GM23338 (cell line): ENCODE measurements around the gene ARHGEF19. TPM values are rescaled to one million over a fixed set of nuclear protein-coding genes. Genes with fewer than 3 reads are reported as not detected.

ENCODE experiments used
- ATAC-seq: fragments of 200-7000 bp; cut with Tn5 transposase; 3 replicates; pipeline ENCODE4 v1.9.1; 2020
- DNase-seq: peaks from one replicate; pipeline ENCODE4 v3.0.0-alpha.2; 2015; ENCODE audit warnings: low spot score
- H2AFZ ChIP-seq: fragments of 200-600 bp; sonication (generic); 2 replicates; pipeline ENCODE4 v1.8.0; 2016; ENCODE audit warnings: antibody characterized with exemption, mild to moderate bottlenecking, moderate library complexity
- H3F3A ChIP-seq: fragments of 200-600 bp; sonication (generic); replicated peaks from 2 replicates; pipeline ENCODE4 v1.8.0; 2017; ENCODE audit warnings: antibody characterized with exemption, mixed run types, low read depth
- H3K27ac ChIP-seq: fragments of 200-600 bp; sonication (generic); 2 replicates; pipeline ENCODE4 v1.6.1; 2016; ENCODE audit warnings: low read depth
- H3K27me3 ChIP-seq: fragments of 200-600 bp; sonication (generic); 2 replicates; pipeline ENCODE4 v1.8.0; 2016; ENCODE audit warnings: mild to moderate bottlenecking, mixed run types, moderate library complexity; ENCODE audit not compliant: insufficient read depth
- H3K36me3 ChIP-seq: fragments of 200-600 bp; sonication (generic); 2 replicates; pipeline ENCODE4 v1.8.0; 2016; ENCODE audit warnings: mild to moderate bottlenecking; ENCODE audit not compliant: insufficient read depth
- H3K4me1 ChIP-seq: fragments of 200-600 bp; sonication (generic); 2 replicates; pipeline ENCODE4 v1.8.0; 2016; ENCODE audit warnings: mild to moderate bottlenecking, moderate library complexity; ENCODE audit not compliant: insufficient read depth
- H3K4me2 ChIP-seq: fragments of 200-600 bp; sonication (generic); 2 replicates; pipeline ENCODE4 v1.7.1; 2017; ENCODE audit warnings: mixed run types
- H3K4me3 ChIP-seq: fragments of 200-600 bp; sonication (generic); 2 replicates; pipeline ENCODE4 v1.6.1; 2016; ENCODE audit warnings: mixed run types
- H3K79me2 ChIP-seq: fragments of 200-600 bp; sonication (generic); replicated peaks from 2 replicates; pipeline ENCODE4 v1.8.0; 2017; ENCODE audit warnings: mild to moderate bottlenecking; ENCODE audit not compliant: insufficient read depth
- H3K9me2 ChIP-seq: fragments of 200-600 bp; sonication (generic); 2 replicates; pipeline ENCODE4 v1.8.0; 2017; ENCODE audit not compliant: insufficient read depth
- H4K20me1 ChIP-seq: fragments of 200-600 bp; sonication (generic); replicated peaks from 2 replicates; pipeline ENCODE4 v1.8.0; 2017; ENCODE audit warnings: mild to moderate bottlenecking; ENCODE audit not compliant: insufficient read depth
- H3K27ac Mint-ChIP-seq: 2 replicates; pipeline ENCODE4 v1.8.0; 2020; ENCODE audit warnings: inconsistent platforms, mild to moderate bottlenecking, moderate library complexity, mixed read lengths
- H3K27me3 Mint-ChIP-seq: 3 replicates; pipeline ENCODE4 v1.8.0; 2022; ENCODE audit warnings: low read depth, mild to moderate bottlenecking, moderate library complexity, mixed read lengths, inconsistent platforms; ENCODE audit not compliant: insufficient read depth, poor library complexity
- H3K36me3 Mint-ChIP-seq: 3 replicates; pipeline ENCODE4 v1.8.0; 2021; ENCODE audit warnings: low read depth, mild to moderate bottlenecking, inconsistent platforms, moderate library complexity, mixed read lengths
- H3K4me1 Mint-ChIP-seq: 3 replicates; pipeline ENCODE4 v1.8.0; 2020; ENCODE audit warnings: mild to moderate bottlenecking, inconsistent platforms, mixed read lengths
- H3K4me3 Mint-ChIP-seq: 3 replicates; pipeline ENCODE4 v1.8.0; 2021; ENCODE audit warnings: moderate library complexity, mild to moderate bottlenecking, inconsistent platforms, mixed read lengths
- H3K9me3 Mint-ChIP-seq: 3 replicates; pipeline ENCODE4 v1.8.0; 2020; ENCODE audit warnings: moderate library complexity, mild to moderate bottlenecking, inconsistent platforms, mixed read lengths
- ETS1 ChIP-seq: IDR thresholded peaks from 2 replicates; pipeline ENCODE4 v1.6.1; 2016; ENCODE audit warnings: antibody characterized with exemption
- EZH2 ChIP-seq: fragments of 200-600 bp; sonication (generic); IDR thresholded peaks from one replicate; pipeline ENCODE4 v1.8.0; 2017; ENCODE audit warnings: antibody characterized with exemption, mild to moderate bottlenecking, low read depth; ENCODE audit not compliant: unreplicated experiment
- EZH2phosphoT487 ChIP-seq: fragments of 200-600 bp; sonication (generic); IDR thresholded peaks from one replicate; pipeline ENCODE4 v1.8.1; 2018; ENCODE audit warnings: antibody characterized with exemption; ENCODE audit not compliant: unreplicated experiment
- POLR2AphosphoS5 ChIP-seq: IDR thresholded peaks from 2 replicates; pipeline ENCODE4 v1.6.1; 2016; ENCODE audit warnings: antibody characterized with exemption, low read depth
- STAT1 ChIP-seq: IDR thresholded peaks from one replicate; pipeline ENCODE4 v1.6.1; 2016; ENCODE audit warnings: antibody characterized with exemption; ENCODE audit not compliant: unreplicated experiment
- ZNF331 ChIP-seq: fragments of 250-450 bp; sonication (Bioruptor Pico); IDR thresholded peaks from 2 replicates; pipeline ENCODE4 v1.5.0; 2020; ENCODE audit warnings: low read depth, mild to moderate bottlenecking, moderate library complexity
- polyA plus RNA-seq: library from polyadenylated mRNA; unstranded; fragments of >200 nt; fragmentation: Nextera tagmentation; extraction: Ambion mirVana; gene quantifications from 2 replicates; pipeline ENCODE4 v1.2.1, GENCODE V29; 2016
- total RNA-seq: library from RNA; depleted of rRNA; stranded (reverse); fragments of >200 nt; shearing (Covaris generic); gene quantifications from 2 replicates; pipeline ENCODE4 v1.2.3, GENCODE V29; 2014
- TF ChIP-seq, protein P1 (sequence below): IDR thresholded peaks from one replicate; pipeline ENCODE4 v1.6.1; 2018; ENCODE audit warnings: antibody characterized with exemption; ENCODE audit not compliant: unreplicated experiment

The ARHGEF19 gene
- total and polyA plus RNA-seq, 2 experiments from 2014 or later, result 19.5 to 46.4 TPM

DNA sequence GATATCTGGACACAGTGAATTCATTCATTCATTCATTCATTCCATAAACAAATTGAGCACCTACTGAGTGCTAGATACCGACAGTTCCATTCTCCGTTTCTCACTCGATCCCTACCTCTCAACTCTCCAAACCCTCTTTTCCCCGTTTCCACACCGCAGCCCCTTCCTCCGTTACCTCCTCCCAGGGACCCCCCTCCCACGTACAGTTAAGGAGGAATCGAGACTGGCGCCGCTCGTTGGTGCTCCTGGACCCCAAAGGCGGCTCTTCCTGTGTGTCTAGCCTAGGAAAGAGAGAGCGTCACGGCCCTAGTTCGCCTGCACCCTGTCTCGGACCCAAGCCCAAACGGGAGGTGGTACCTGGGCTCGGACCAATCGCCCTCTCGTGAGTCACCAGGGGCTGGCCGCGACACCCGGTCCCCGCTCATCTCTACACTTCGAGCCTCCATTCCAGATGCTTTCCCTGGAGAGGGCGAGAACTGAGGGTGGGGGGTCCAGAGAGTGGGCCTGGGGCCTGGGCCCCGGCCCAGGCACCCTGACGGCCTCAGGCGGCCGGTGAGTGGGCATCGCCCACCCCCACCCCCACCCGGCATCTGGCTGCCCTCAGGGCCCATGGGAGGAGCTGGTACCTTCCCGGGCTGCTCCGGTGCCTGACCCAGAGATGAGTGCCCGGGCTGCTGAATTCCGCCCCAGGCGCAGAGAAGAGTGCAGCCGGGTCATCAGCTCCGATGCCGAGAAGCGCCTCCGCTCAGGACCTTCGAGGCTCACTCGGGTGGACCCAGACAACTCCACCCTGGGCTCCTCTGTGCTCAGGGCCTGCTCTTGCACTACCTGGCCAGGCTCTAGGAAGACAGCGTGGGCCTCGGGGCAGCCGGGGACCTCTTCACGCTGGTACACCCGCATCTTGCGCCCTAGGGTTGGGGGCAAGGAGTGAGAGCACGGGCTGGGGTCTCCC is 4.9 kb downstream of the ARHGEF19 start:
- DNase-seq, result peak; percentile 63
- H2AFZ ChIP-seq, result peak overlapping the region; percentile 90
- TF ChIP-seq, protein P1, sequence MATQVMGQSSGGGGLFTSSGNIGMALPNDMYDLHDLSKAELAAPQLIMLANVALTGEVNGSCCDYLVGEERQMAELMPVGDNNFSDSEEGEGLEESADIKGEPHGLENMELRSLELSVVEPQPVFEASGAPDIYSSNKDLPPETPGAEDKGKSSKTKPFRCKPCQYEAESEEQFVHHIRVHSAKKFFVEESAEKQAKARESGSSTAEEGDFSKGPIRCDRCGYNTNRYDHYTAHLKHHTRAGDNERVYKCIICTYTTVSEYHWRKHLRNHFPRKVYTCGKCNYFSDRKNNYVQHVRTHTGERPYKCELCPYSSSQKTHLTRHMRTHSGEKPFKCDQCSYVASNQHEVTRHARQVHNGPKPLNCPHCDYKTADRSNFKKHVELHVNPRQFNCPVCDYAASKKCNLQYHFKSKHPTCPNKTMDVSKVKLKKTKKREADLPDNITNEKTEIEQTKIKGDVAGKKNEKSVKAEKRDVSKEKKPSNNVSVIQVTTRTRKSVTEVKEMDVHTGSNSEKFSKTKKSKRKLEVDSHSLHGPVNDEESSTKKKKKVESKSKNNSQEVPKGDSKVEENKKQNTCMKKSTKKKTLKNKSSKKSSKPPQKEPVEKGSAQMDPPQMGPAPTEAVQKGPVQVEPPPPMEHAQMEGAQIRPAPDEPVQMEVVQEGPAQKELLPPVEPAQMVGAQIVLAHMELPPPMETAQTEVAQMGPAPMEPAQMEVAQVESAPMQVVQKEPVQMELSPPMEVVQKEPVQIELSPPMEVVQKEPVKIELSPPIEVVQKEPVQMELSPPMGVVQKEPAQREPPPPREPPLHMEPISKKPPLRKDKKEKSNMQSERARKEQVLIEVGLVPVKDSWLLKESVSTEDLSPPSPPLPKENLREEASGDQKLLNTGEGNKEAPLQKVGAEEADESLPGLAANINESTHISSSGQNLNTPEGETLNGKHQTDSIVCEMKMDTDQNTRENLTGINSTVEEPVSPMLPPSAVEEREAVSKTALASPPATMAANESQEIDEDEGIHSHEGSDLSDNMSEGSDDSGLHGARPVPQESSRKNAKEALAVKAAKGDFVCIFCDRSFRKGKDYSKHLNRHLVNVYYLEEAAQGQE, result no peak
- TF ChIP-seq ZNF331 (CRISPR knock-in tag), result no peak
- TF ChIP-seq ETS1, result no peak
- TF ChIP-seq EZH2phosphoT487, result no peak
- no peak for TF ChIP-seq STAT1

GRCh38 chr1:16206547-16207317 is 5.7 kb downstream of the ARHGEF19 start:
- H3K4me1 Mint-ChIP-seq, result peaks cover 39% of the 10 kb centered on the region
- peak overlapping the region; percentile 85 for H3K4me3 Mint-ChIP-seq
- Histone ChIP-seq H3K9me2 (no peaks in the 10 kb centered on the region), H3K79me2 (peaks cover 24% of the 10 kb centered on the region), H3F3A (0 out of 2 replicates have a peak, but pooled peaks cover 4% of the 10 kb centered on the region), H3K4me2 (peak overlapping the region; percentile 97), H3K36me3 (peaks cover 10% of the 10 kb centered on the region; the same call in 1 of the 2 replicates), H3K4me3 (peak overlapping the region; percentile 77), H3K27ac (peak overlapping the region; percentile 91), H3K4me1 (peaks cover 31% of the 10 kb centered on the region), H2AFZ (peak overlapping the region; percentile 90), H3K27me3 (no peaks in the 10 kb centered on the region), H4K20me1 (no peaks in the 10 kb centered on the region; the same call in 1 of the 2 replicates)
- peaks cover 21% of the 10 kb centered on the region for H3K27me3 Mint-ChIP-seq
- ATAC-seq (peak; percentile 86), DNase-seq (peak; percentile 100)
- peak overlapping the region; percentile 92 for H3K27ac Mint-ChIP-seq
- H3K9me3 Mint-ChIP-seq, result no peaks in the 10 kb centered on the region
- peaks cover 28% of the 10 kb centered on the region for H3K36me3 Mint-ChIP-seq
- TF ChIP-seq EZH2, result no peak
- peak; percentile 96 for TF ChIP-seq POLR2AphosphoS5
- no peak for TF ChIP-seq ZNF331 (CRISPR knock-in tag)

More for the DNA sequence above, 4.9 kb downstream of the ARHGEF19 start:
- no peaks in the 10 kb centered on the region for H3K27me3 ChIP-seq
- peak; percentile 4 for ATAC-seq
- peaks cover 44% of the 10 kb centered on the region for H3K4me1 Mint-ChIP-seq
- H3K4me3 Mint-ChIP-seq, result peak overlapping the region; percentile 85
- peaks cover 10% of the 10 kb centered on the region; the same call in 1 of the 2 replicates for H3K36me3 ChIP-seq
- no peaks in the 10 kb centered on the region for H3K9me3 Mint-ChIP-seq
- H3K4me2 ChIP-seq, result peak overlapping the region; percentile 97
- H3K79me2 ChIP-seq, result peaks cover 30% of the 10 kb centered on the region
- H3K4me3 ChIP-seq, result peak overlapping the region; percentile 77
- peaks cover 35% of the 10 kb centered on the region for H3K4me1 ChIP-seq
- peak overlapping the region; percentile 91 for H3K27ac ChIP-seq
- H3K9me2 ChIP-seq, result no peaks in the 10 kb centered on the region
- peak overlapping the region; percentile 92 for H3K27ac Mint-ChIP-seq
- H3F3A ChIP-seq, result 0 out of 2 replicates have a peak, but pooled peaks cover 7% of the 10 kb centered on the region
- H3K27me3 Mint-ChIP-seq, result peaks cover 21% of the 10 kb centered on the region
- peaks cover 27% of the 10 kb centered on the region for H3K36me3 Mint-ChIP-seq
- no peaks in the 10 kb centered on the region; the same call in 1 of the 2 replicates for H4K20me1 ChIP-seq
